Fibroblast of the aortic adventitia (primary cell): ENCODE data around the gene SEPTIN6. TPM values are rescaled to one million over a fixed set of nuclear protein-coding genes. Genes with fewer than 3 reads are reported as not detected.
"Not testable (repeated sequence)": the region's sequence is repeated elsewhere in the genome, so short reads cannot be mapped to it uniquely, and the experiment has no call there.

Experiments used
- DNase-seq: peaks from one replicate; pipeline ENCODE4 v3.0.0-alpha.2; 2010; ENCODE audit warnings: low read depth
- H3K4me3 ChIP-seq: 2 replicates; pipeline ENCODE4 v1.5.1; 2011; ENCODE audit warnings: low read depth, mild to moderate bottlenecking, control low read depth, low read length, moderate library complexity
- total RNA-seq: library from RNA; depleted of rRNA; stranded (reverse); fragments of >200 nt; gene quantifications from 2 replicates; pipeline ENCODE4 v1.2.3, GENCODE V29; 2012; ENCODE audit warnings: low replicate concordance
- TF ChIP-seq, protein P1 (sequence below): IDR thresholded peaks from 2 replicates; pipeline ENCODE4 v1.5.1; 2011; ENCODE audit warnings: mild to moderate bottlenecking, low read length, control low read depth, inconsistent platforms; ENCODE audit not compliant: insufficient read depth

The SEPTIN6 gene
- total RNA-seq, 1 donor, result 7.0 TPM

DNA sequence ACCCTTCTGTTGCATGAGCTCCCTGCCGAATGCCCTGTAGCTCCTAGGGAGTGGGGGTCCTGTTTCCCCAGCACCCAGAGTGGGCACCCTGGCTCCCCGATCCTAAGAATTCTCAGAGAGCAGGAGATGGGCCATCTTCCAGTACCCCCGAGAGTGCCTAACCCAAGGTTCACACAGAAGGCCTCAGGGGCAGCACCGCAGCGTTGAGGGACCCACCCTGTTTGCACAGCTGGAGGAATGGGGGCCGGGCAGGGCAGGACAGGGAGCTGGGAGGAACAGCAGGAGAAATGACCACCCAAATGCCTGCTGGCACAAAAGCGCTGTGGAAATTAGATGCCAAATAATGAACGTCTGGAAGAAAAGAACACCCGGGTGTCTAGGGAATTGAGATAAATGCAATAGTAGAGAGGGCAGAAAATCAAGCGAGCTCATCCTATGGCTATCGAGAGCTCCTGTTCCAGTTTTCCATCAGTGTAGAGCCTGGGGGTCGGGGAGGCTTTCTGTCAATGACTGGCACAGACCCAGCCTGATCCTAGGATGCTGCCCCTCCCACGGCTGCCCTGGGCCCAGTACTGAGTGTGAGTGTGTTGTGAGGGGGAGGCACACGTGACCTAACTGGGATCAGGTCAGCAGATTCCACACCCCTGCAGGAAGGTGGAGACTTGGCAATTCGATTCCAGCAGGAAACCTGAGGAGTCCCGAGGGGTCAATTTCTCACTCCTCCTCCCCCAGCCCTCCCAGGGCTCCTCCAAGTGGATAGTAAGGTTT lies 25.7 kb downstream of the SEPTIN6 start:
- DNase-seq, result no peak
- TF ChIP-seq, protein P1, sequence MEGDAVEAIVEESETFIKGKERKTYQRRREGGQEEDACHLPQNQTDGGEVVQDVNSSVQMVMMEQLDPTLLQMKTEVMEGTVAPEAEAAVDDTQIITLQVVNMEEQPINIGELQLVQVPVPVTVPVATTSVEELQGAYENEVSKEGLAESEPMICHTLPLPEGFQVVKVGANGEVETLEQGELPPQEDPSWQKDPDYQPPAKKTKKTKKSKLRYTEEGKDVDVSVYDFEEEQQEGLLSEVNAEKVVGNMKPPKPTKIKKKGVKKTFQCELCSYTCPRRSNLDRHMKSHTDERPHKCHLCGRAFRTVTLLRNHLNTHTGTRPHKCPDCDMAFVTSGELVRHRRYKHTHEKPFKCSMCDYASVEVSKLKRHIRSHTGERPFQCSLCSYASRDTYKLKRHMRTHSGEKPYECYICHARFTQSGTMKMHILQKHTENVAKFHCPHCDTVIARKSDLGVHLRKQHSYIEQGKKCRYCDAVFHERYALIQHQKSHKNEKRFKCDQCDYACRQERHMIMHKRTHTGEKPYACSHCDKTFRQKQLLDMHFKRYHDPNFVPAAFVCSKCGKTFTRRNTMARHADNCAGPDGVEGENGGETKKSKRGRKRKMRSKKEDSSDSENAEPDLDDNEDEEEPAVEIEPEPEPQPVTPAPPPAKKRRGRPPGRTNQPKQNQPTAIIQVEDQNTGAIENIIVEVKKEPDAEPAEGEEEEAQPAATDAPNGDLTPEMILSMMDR, result no peak

DNA sequence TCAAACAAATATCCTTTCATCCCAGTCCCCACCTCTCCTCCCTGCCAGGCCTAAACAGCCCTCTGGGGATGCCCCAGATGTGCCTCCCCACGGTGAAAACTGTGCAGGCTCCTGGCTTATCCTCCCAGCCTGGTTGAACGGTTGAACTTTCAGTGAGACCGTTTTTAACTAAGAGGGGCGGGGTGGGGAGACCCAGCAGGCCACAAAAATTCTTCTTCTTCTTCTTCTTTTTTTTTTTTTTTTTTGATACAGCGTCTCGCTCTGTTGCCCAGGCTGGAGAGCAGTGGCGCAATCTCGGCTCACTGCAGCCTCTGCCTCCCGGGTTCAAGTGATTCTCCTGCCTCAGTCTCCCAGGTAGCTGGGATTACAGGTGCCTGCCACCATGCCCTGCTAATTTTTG lies 28.1 kb downstream of the SEPTIN6 start:
- not testable (repeated sequence) for DNase-seq, H3K4me3 ChIP-seq

More for the DNA sequence above, 25.7 kb downstream of the SEPTIN6 start:
- H3K4me3 ChIP-seq, result no peak overlapping the region

DNA sequence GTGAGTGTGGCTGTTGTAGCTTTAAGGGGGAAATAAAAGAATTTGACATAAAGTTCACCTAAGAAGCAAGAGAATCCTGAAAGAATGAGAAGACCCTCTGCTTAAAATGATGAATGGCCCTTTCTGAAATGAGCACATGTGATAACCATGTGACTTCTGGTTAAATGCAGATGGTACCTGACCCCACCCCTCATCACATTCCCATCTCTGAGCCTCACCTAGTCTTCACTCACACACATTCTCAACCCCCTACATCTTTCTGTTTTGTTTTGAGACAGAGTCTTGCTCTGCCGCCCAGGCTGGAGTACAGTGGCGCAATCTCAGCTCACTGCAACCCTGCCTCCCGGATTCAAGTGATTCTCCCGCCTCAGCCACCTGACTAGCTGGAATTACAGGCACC lies 31.5 kb downstream of the SEPTIN6 start:
- TF ChIP-seq, protein P1, result no peak
- no peak for DNase-seq
- no peak overlapping the region for H3K4me3 ChIP-seq

DNA sequence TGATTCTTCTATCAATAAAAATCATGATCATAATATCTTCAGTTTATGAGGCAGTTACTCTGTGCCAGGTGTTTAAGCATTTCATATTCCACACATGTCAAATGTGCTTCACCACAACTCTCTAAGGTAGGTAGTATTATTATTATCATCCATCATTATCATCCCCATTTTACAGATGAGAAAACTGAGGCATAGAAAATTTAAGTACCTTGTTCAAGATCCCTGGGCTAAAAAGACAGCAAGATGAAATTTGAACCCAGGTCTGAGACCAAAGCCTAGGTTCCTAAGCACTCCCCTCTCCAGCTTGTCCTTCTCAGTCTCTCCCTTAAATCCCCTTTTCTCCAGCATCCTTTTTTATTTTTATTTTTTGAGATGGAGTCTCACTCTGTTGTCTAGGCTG lies 33.4 kb downstream of the SEPTIN6 start:
- no peak overlapping the region for H3K4me3 ChIP-seq
- TF ChIP-seq, protein P1, result no peak
- DNase-seq, result no peak

DNA sequence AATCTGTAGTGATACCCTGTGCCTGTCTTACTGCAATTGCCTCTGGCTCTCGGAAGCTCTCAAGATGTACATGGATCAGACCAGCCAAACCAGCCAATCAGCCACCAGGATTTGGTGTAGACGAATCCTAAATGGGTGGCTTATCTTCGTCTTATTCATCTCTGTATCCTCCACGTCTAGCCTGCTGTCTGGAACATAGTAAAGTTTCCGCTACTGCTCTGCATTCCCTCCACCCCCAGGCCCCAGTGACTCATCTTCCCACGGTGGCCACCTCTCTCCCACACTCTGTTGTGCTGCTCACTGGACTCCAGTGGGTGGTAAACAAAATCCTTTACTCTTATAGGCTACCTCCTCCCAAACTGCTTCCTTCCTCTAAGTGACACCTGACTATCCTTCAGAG lies 37.8 kb downstream of the SEPTIN6 start:
- TF ChIP-seq, protein P1, result no peak
- H3K4me3 ChIP-seq, result no peak overlapping the region

DNA sequence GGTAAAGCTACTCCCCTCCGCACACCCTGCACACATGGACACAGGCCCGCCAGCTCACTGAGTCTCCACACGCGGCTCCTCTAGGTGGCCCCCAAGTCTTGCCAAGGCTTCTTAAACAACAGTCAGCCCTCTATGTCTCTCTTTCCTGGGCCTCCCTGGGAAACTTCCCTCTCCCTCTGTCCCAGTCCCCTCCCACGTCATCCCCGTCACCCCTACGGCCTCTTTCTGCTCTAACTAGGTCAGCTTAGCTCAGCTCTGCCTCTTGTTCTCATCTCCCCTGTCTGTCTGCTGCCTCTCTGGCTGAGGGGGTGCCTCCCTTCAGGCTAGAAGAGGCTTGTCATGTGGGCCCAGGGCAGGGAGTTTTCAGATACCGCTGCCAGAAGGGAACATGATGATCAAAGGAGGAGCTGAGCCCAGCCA lies 38.8 kb downstream of the SEPTIN6 start:
- TF ChIP-seq, protein P1, result no peak
- peak; percentile 32 for DNase-seq
- H3K4me3 ChIP-seq, result no peak overlapping the region

More for the DNA sequence above, 37.8 kb downstream of the SEPTIN6 start:
- peak; percentile 70 for DNase-seq

DNA sequence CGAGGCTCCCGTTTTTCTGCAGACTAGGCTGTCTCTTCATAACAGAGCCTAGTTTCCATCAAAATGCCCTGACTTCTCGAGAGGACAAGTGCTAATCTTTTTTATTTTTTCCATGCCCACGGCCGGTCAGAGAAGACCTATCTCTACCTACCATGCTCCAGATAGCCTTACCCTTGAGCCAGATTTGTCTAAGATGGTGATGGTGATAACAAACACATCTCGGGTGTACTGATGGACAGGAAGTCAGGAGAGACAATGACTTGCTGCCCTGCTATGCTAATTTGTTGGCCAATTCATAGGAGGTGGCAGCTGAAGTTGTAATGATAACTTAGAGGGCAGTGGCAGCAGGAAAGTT lies 44.6 kb downstream of the SEPTIN6 start:
- DNase-seq, result no peak
- TF ChIP-seq, protein P1, result no peak

More for the DNA sequence above, 44.6 kb downstream of the SEPTIN6 start:
- H3K4me3 ChIP-seq, result no peak overlapping the region
